Psoas muscle (tissue), 8 donors: Measurements from ENCODE around the gene PUM1. TPM values are rescaled to one million over a fixed set of nuclear protein-coding genes. Genes with fewer than 3 reads are reported as not detected.
A peak's percentile ranks its signal among the peaks of the same experiment; 100 is the strongest.

Experiments used
- ATAC-seq, 4 donors: fragments of 200-7000 bp; cut with Tn5 transposase; one replicate each; pipeline ENCODE4 v1.9.1; 2020; ENCODE audit warnings: moderate library complexity in 3 of 4, mild to moderate bottlenecking in 2 of 4
- DNase-seq, 2 donors: peaks; one replicate each; pipeline ENCODE4 v3.0.0-alpha.2; 2020
- H3K27ac ChIP-seq: fragments of 200-600 bp; one replicate; pipeline ENCODE4 v1.8.0; 2022
- H3K27me3 ChIP-seq, 3 donors: fragments of 200-600 bp in 1 of 3; one replicate each; pipeline versions ENCODE4 v1.6.1 to v1.8.0; 2013 to 2022; ENCODE audit warnings: low read length in 2 of 3, mild to moderate bottlenecking in 2 of 3, moderate library complexity in 1 of 3; ENCODE audit not compliant: insufficient read depth in 3 of 3
- H3K36me3 ChIP-seq, 2 donors: fragments of 200-600 bp in 1 of 2; one replicate each; pipeline versions ENCODE4 v1.6.1 to v1.8.0; 2013 to 2022; ENCODE audit warnings: low read depth in 1 of 2, mild to moderate bottlenecking in 1 of 2, moderate library complexity in 1 of 2; ENCODE audit not compliant: insufficient read depth in 1 of 2
- H3K4me1 ChIP-seq: fragments of 200-600 bp; one replicate; pipeline ENCODE4 v1.8.0; 2022
- H3K4me3 ChIP-seq: fragments of 200-600 bp; one replicate; pipeline ENCODE4 v1.8.0; 2022; ENCODE audit warnings: mild to moderate bottlenecking
- H3K9me3 ChIP-seq: fragments of 200-600 bp; one replicate; pipeline ENCODE4 v1.8.0; 2022
- WGBS, 3 donors: extraction: QIAGEN DNeasy Blood & Tissue Kit; methylation state at CpG; one replicate each; pipeline versions ENCODE4 v1.1.6 to v1.1.7; 2013; 5-methylcytosine and 5-hydroxymethylcytosine counted together
- intact Hi-C, 2 donors: fragments of 100-400 bp; cut with DNase I; formaldehyde crosslinking; loops; one replicate each; pipeline versions ENCODE4 v1.11.0 to v1.14.2; 2022
- polyA plus RNA-seq, 3 donors: library from polyadenylated mRNA; stranded (reverse); fragments of 200-250 nt; gene quantifications; one replicate each; pipeline ENCODE4 v1.2.3, GENCODE V29; 2013
- total RNA-seq, 4 donors: library from RNA; stranded (reverse); fragmentation: NEBNext Ultra II Directional in 2 of 4; extraction: Animal tissue kit (Norgen Biotek cat#: 25700) in 2 of 4; gene quantifications; one replicate each; pipeline versions ENCODE4 v1.2.1 to v1.2.4, GENCODE V29; 2021 to 2023
- TF ChIP-seq, protein P1 (sequence below): fragments of 200-600 bp; IDR thresholded peaks from one replicate; pipeline ENCODE4 v1.8.0; 2022; ENCODE audit warnings: antibody characterized with exemption
- donor health status: healthy with polysubstance abuse.
- donor health status: DM: no; HTN: no; CAD: no; lungs with moderate emphysema.
- donor health status: Bipolar disorder and iron deficiency.
- donor health status: healthy.
- donor health status: DM: yes; HTN: yes; CAD: no.
- donor health status: DM: no; HTN: no; CAD: no.
- donor health status: DM: no; HTN: no; CAD: no.
- donor health status: DM: yes; HTN: yes; CAD: no.

PUM1 gene
- total and polyA plus RNA-seq, 7 donors = 16.8 to 93.4 (median 80.0) TPM

- no peak for DNase-seq
- intact Hi-C loops = no loop called here
These were observed 162.8 kb downstream of the PUM1 start for GRCh38 chr1:30902593-30903290.

DNA sequence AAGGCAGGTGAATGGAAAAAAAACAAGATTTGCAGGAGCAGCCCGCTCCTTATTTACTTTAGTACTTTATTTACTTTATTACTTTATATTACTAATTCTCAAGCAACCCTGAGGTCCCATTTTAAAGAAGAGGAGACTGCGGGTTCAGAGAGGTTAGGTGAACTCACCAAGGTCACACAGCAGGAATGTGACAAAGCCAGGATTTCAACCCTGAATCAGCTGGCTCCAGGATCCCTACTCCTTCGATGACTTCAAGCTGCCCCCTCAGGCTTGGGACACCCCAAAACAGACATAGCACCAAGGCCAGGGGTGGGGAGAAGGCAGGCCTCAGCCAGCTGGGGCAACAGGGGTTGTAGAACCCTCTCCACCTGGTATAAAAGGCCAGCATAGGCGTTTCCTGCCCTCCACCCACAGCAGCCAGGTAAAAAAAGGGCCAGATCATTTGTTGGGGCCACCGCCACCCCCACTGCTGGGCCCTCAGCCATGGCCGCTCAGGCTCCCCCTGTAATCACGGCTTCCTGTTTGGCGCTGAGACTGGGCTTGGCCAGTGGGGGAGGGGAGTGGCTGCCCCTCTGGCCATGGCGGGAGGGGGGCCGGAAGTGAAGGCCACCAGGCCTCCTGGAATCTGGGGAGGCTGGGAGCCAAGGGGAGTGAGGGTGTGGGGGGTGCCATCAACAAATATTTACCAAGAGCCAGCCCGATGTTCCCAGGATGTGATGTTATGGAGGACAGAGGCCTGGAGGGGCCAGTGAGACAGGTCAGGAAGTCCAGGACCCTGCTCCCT is 163.5 kb downstream of the PUM1 start:
- no peaks in the 10 kb centered on the region for H3K9me3 ChIP-seq
- H3K27ac ChIP-seq = peak overlapping the region; percentile 41
- H3K4me1 ChIP-seq = no peaks in the 10 kb centered on the region
- H3K4me3 ChIP-seq = no peak overlapping the region
- DNase-seq = peak in 1 of 2 donors; percentile 65
- no peaks in the 10 kb centered on the region for H3K36me3 ChIP-seq
- no peaks in the 10 kb centered on the region for H3K27me3 ChIP-seq
- WGBS, 3 donors = 61 to 64% (median 64%) methylated on average over 11 of the region's 11 CpGs
- ATAC-seq = peak in 2 of 4 donors; percentile 27 to 42
- TF ChIP-seq, protein P1, sequence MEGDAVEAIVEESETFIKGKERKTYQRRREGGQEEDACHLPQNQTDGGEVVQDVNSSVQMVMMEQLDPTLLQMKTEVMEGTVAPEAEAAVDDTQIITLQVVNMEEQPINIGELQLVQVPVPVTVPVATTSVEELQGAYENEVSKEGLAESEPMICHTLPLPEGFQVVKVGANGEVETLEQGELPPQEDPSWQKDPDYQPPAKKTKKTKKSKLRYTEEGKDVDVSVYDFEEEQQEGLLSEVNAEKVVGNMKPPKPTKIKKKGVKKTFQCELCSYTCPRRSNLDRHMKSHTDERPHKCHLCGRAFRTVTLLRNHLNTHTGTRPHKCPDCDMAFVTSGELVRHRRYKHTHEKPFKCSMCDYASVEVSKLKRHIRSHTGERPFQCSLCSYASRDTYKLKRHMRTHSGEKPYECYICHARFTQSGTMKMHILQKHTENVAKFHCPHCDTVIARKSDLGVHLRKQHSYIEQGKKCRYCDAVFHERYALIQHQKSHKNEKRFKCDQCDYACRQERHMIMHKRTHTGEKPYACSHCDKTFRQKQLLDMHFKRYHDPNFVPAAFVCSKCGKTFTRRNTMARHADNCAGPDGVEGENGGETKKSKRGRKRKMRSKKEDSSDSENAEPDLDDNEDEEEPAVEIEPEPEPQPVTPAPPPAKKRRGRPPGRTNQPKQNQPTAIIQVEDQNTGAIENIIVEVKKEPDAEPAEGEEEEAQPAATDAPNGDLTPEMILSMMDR = no peak
- intact Hi-C loops = no loop called here

More at GRCh38 chr1:30902593-30903290, 162.8 kb downstream of the PUM1 start:
- H3K9me3 ChIP-seq = no peaks in the 10 kb centered on the region
- H3K27ac ChIP-seq = peak overlapping the region; percentile 41
- 57 to 62% (median 57%) methylated on average over 5 to 9 of the region's 9 CpGs for WGBS, 3 donors
- peak in 2 of 4 donors; percentile 8 to 10 for ATAC-seq
- no peaks in the 10 kb centered on the region for H3K27me3 ChIP-seq
- TF ChIP-seq, protein P1 = no peak
- H3K36me3 ChIP-seq = no peaks in the 10 kb centered on the region
- no peak overlapping the region for H3K4me3 ChIP-seq
- no peaks in the 10 kb centered on the region for H3K4me1 ChIP-seq

DNA sequence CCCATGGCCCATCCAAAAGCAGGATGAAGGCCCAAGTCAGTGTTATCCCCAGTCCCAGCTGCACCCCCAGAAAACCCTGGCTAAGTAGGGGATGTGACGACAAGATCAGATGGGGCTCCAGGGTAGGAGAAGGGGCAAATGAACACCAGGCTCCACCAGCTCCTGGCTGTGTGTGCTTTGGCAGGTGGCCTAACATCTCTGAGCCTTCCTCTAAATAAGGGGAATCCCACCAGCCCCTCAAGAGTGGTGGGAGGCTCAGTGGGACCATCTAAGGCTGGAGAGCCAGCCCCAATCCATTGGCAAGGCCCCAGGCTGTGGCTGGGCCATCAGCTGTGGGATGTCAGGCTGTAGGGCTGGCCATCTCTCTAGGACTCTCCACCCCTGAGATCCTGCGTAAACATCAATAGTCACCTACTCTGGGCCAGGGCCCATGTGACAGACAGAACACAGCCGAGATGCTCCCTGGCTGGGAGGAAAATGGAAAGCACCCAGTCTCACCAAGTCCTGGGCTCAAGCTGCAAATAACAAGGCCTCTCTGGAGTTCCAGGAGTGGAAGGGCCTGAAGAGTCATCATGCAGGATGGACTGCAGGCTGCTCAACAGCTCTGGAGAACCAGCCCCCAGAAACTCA is 164.5 kb downstream of the PUM1 start:
- WGBS, 3 donors = 79 to 92% (median 83%) methylated on average over 3 of the region's 3 CpGs
- no peak for ATAC-seq

GRCh38 chr1:30900486-30900885 is 165.0 kb downstream of the PUM1 start:
- Histone ChIP-seq H3K27ac (no peak overlapping the region), H3K9me3 (no peaks in the 10 kb centered on the region), H3K4me3 (no peak overlapping the region), H3K27me3 (no peaks in the 10 kb centered on the region), H3K4me1 (no peaks in the 10 kb centered on the region), H3K36me3 (no peaks in the 10 kb centered on the region)
- intact Hi-C loops = no loop called here
- 85 to 97% (median 93%) methylated on average over 6 of the region's 6 CpGs for WGBS, 3 donors
- DNase-seq (no peak), ATAC-seq (no peak)
- TF ChIP-seq, protein P1 = no peak

More for the DNA sequence above, 164.5 kb downstream of the PUM1 start:
- H3K9me3 ChIP-seq = no peaks in the 10 kb centered on the region
- intact Hi-C loops = no loop called here
- TF ChIP-seq, protein P1 = no peak
- no peak overlapping the region for H3K4me3 ChIP-seq
- no peak overlapping the region for H3K27ac ChIP-seq
- no peaks in the 10 kb centered on the region for H3K4me1 ChIP-seq
- H3K36me3 ChIP-seq = no peaks in the 10 kb centered on the region
- no peaks in the 10 kb centered on the region for H3K27me3 ChIP-seq
- no peak for DNase-seq
